GM21423 (cell line): ENCODE results near the gene XIRP1.

Experiments used
- ATAC-seq: cut with Tn5 transposase; IDR thresholded peaks from one replicate; pipeline ENCODE4 v1.9.1; 2021; ENCODE audit warnings: mild to moderate bottlenecking, moderate library complexity; ENCODE audit not compliant: unreplicated experiment

Gene XIRP1

GRCh38 chr3:39211332-39212130 lies 19.1 kb upstream of the XIRP1 start:
- ATAC-seq: no peak

- ATAC-seq: no peak
Observed at GRCh38 chr3:39210078-39210477, 17.7 kb upstream of the XIRP1 start.

GRCh38 chr3:39209329-39209970 lies 17.1 kb upstream of the XIRP1 start:
- no peak for ATAC-seq

GRCh38 chr3:39208463-39209055 lies 16.2 kb upstream of the XIRP1 start:
- ATAC-seq: no peak

GRCh38 chr3:39207361-39208186 lies 15.2 kb upstream of the XIRP1 start:
- no peak for ATAC-seq

GRCh38 chr3:39205919-39206516 lies 13.6 kb upstream of the XIRP1 start:
- no peak for ATAC-seq

- ATAC-seq: no peak
Observed at GRCh38 chr3:39205131-39205530, 12.7 kb upstream of the XIRP1 start.

- no peak for ATAC-seq
Observed at GRCh38 chr3:39203860-39204259, 11.5 kb upstream of the XIRP1 start.

GRCh38 chr3:39203402-39203801 lies 11.0 kb upstream of the XIRP1 start:
- ATAC-seq: no peak

- ATAC-seq: no peak
Observed at GRCh38 chr3:39202094-39202493, 9.7 kb upstream of the XIRP1 start.

- no peak for ATAC-seq
Observed at GRCh38 chr3:39196671-39197356, 4.4 kb upstream of the XIRP1 start.

- no peak for ATAC-seq
Observed at GRCh38 chr3:39196034-39196433, 3.6 kb upstream of the XIRP1 start.

- ATAC-seq: no peak
Observed at GRCh38 chr3:39193391-39193790, 996 bp upstream of the XIRP1 start.

- no peak for ATAC-seq
Observed at GRCh38 chr3:39191773-39192172, 622 bp downstream of the XIRP1 start.

GRCh38 chr3:39191111-39191510 lies 1.3 kb downstream of the XIRP1 start:
- ATAC-seq: no peak

- ATAC-seq: no peak
Observed at GRCh38 chr3:39190281-39191025, 1.9 kb downstream of the XIRP1 start.

GRCh38 chr3:39189959-39190269 lies 2.5 kb downstream of the XIRP1 start:
- ATAC-seq: no peak

- no peak for ATAC-seq
Observed at GRCh38 chr3:39189150-39189958, 3.0 kb downstream of the XIRP1 start.
